PFSK-1 (cell line): ENCODE results near the gene FOXN3.

Experiments used
- FOXP2 ChIP-seq: optimal IDR thresholded peaks from 2 replicates; pipeline ENCODE3; 2011; ENCODE audit warnings: borderline replicate concordance, control low read depth, inconsistent platforms; ENCODE audit not compliant: insufficient read depth; ENCODE audit errors: extremely low read length, extremely low read depth
- POLR2AphosphoS5 ChIP-seq: IDR thresholded peaks from 2 replicates; pipeline ENCODE4 v1.6.1; 2012; ENCODE audit warnings: low read depth, mild to moderate bottlenecking, control low read depth, low read length, moderate library complexity
- REST ChIP-seq, 2 experiments: IDR thresholded peaks; 2 replicates each; pipeline versions ENCODE4 v1.6.1 to v1.8.0; 2011 to 2012; ENCODE audit warnings: low read depth in 2 of 2, low read length in 2 of 2, control low read depth in 1 of 2, inconsistent platforms in 1 of 2, mild to moderate bottlenecking in 1 of 2, moderate library complexity in 1 of 2; ENCODE audit not compliant: insufficient read depth in 1 of 2
- SIN3A ChIP-seq: IDR thresholded peaks from 2 replicates; pipeline ENCODE4 v1.6.1; 2012; ENCODE audit warnings: mild to moderate bottlenecking, low read length, moderate library complexity, borderline replicate concordance; ENCODE audit not compliant: insufficient read depth
- TAF1 ChIP-seq: IDR thresholded peaks from 2 replicates; pipeline ENCODE4 v1.6.1; 2012; ENCODE audit warnings: low read length, control low read depth, borderline replicate concordance; ENCODE audit not compliant: insufficient read depth

FOXN3 gene

GRCh38 chr14:89340200-89341181, 76.5 kb downstream of the FOXN3 start:
- TF ChIP-seq SIN3A: no peak
- TF ChIP-seq TAF1: no peak
- TF ChIP-seq FOXP2: no peak
- no peak for TF ChIP-seq POLR2AphosphoS5
- TF ChIP-seq REST (IDR thresholded peaks at IDR 0.05; ENCODE audit: insufficient read depth in 1 of 2, low read depth in 2 of 2, low read length in 2 of 2): no peak

GRCh38 chr14:89339579-89339978, 77.5 kb downstream of the FOXN3 start:
- TF ChIP-seq REST (IDR thresholded peaks at IDR 0.05; ENCODE audit: insufficient read depth in 1 of 2, low read depth in 2 of 2, low read length in 2 of 2): no peak

DNA sequence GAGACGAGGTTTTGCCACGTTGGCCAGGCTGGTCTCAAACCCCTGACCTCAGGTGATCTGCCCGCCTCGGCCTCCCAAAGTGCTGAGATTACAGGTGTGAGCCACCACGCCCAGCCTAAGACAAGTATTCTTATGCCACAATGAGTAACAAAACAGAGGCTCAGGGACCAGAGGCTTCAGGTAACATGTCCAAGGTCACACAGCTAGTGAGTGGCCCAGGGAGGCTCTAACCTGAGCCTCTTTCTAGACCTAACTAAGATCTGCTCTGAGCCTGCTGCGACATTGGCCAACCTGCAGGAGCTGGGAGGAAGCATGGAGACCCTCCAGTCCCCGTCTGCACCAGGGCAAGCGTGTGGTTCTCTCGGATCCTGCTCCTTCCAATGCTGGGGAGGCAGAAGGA, 77.9 kb downstream of the FOXN3 start:
- TF ChIP-seq TAF1: no peak
- TF ChIP-seq POLR2AphosphoS5: no peak
- no peak for TF ChIP-seq REST (IDR thresholded peaks at IDR 0.05; ENCODE audit: insufficient read depth in 1 of 2, low read depth in 2 of 2, low read length in 2 of 2)
- no peak for TF ChIP-seq SIN3A
- TF ChIP-seq FOXP2: no peak

DNA sequence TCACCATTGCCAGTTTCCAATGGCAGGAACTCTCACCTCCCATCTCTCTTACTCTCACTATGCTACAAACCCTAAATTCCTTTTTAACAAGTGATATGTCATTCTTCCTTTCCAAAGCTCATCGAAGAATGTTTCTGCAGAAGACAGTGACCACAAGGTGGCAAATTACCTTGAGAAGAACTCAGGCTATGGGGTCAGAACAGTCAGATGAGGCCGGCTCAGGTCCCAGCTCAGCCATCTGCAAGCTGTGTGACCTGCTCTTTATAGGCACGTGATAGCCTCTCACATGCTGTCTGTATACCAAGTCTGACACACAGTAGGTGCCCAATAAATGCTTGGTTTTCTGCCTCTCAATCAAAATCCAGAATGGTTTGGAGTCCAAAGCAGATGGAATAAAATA, 80.7 kb downstream of the FOXN3 start:
- no peak for TF ChIP-seq POLR2AphosphoS5
- TF ChIP-seq REST (IDR thresholded peaks at IDR 0.05; ENCODE audit: insufficient read depth in 1 of 2, low read depth in 2 of 2, low read length in 2 of 2): no peak
- TF ChIP-seq FOXP2: no peak
- no peak for TF ChIP-seq TAF1
- TF ChIP-seq SIN3A: no peak

DNA sequence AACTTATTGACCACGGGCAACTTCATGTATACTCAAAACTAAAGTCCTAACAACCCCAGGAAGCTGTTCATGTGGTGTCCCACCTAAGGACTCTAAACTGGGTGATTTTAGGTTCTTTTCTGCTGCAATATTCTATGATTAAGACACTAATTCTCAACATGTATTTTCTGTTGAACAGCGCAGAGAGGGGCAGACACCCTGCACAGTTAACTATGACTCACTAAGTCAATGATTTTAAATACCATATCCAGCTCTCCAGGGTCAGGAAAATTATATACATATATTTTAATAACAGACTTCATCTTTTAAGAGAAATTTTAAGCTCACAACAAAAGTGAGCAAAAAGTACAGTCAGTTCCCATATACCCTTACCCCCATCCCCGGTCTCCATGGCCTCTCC, 85.0 kb downstream of the FOXN3 start:
- no peak for TF ChIP-seq POLR2AphosphoS5
- TF ChIP-seq FOXP2: no peak
- TF ChIP-seq SIN3A: no peak
- TF ChIP-seq REST (IDR thresholded peaks at IDR 0.05; ENCODE audit: insufficient read depth in 1 of 2, low read depth in 2 of 2, low read length in 2 of 2): no peak
- no peak for TF ChIP-seq TAF1
